GM23338 (cell line): ENCODE results near the gene LMO2. TPM values are rescaled to one million over a fixed set of nuclear protein-coding genes. Genes with fewer than 3 reads are reported as not detected.

Source experiments
- ATAC-seq: fragments of 200-7000 bp; cut with Tn5 transposase; 3 replicates; pipeline ENCODE4 v1.9.1; 2020
- DNase-seq: peaks from one replicate; pipeline ENCODE4 v3.0.0-alpha.2; 2015; ENCODE audit warnings: low spot score
- H2AFZ ChIP-seq: fragments of 200-600 bp; sonication (generic); 2 replicates; pipeline ENCODE4 v1.8.0; 2016; ENCODE audit warnings: antibody characterized with exemption, mild to moderate bottlenecking, moderate library complexity
- H3F3A ChIP-seq: fragments of 200-600 bp; sonication (generic); replicated peaks from 2 replicates; pipeline ENCODE4 v1.8.0; 2017; ENCODE audit warnings: antibody characterized with exemption, mixed run types, low read depth
- H3K27ac ChIP-seq: fragments of 200-600 bp; sonication (generic); 2 replicates; pipeline ENCODE4 v1.6.1; 2016; ENCODE audit warnings: low read depth
- H3K27me3 ChIP-seq: fragments of 200-600 bp; sonication (generic); 2 replicates; pipeline ENCODE4 v1.8.0; 2016; ENCODE audit warnings: mild to moderate bottlenecking, mixed run types, moderate library complexity; ENCODE audit not compliant: insufficient read depth
- H3K36me3 ChIP-seq: fragments of 200-600 bp; sonication (generic); 2 replicates; pipeline ENCODE4 v1.8.0; 2016; ENCODE audit warnings: mild to moderate bottlenecking; ENCODE audit not compliant: insufficient read depth
- H3K4me1 ChIP-seq: fragments of 200-600 bp; sonication (generic); 2 replicates; pipeline ENCODE4 v1.8.0; 2016; ENCODE audit warnings: mild to moderate bottlenecking, moderate library complexity; ENCODE audit not compliant: insufficient read depth
- H3K4me2 ChIP-seq: fragments of 200-600 bp; sonication (generic); 2 replicates; pipeline ENCODE4 v1.7.1; 2017; ENCODE audit warnings: mixed run types
- H3K4me3 ChIP-seq: fragments of 200-600 bp; sonication (generic); 2 replicates; pipeline ENCODE4 v1.6.1; 2016; ENCODE audit warnings: mixed run types
- H3K79me2 ChIP-seq: fragments of 200-600 bp; sonication (generic); replicated peaks from 2 replicates; pipeline ENCODE4 v1.8.0; 2017; ENCODE audit warnings: mild to moderate bottlenecking; ENCODE audit not compliant: insufficient read depth
- H3K9me2 ChIP-seq: fragments of 200-600 bp; sonication (generic); 2 replicates; pipeline ENCODE4 v1.8.0; 2017; ENCODE audit not compliant: insufficient read depth
- H4K20me1 ChIP-seq: fragments of 200-600 bp; sonication (generic); replicated peaks from 2 replicates; pipeline ENCODE4 v1.8.0; 2017; ENCODE audit warnings: mild to moderate bottlenecking; ENCODE audit not compliant: insufficient read depth
- H3K27ac Mint-ChIP-seq: 2 replicates; pipeline ENCODE4 v1.8.0; 2020; ENCODE audit warnings: inconsistent platforms, mild to moderate bottlenecking, moderate library complexity, mixed read lengths
- H3K27me3 Mint-ChIP-seq: 3 replicates; pipeline ENCODE4 v1.8.0; 2022; ENCODE audit warnings: low read depth, mild to moderate bottlenecking, moderate library complexity, mixed read lengths, inconsistent platforms; ENCODE audit not compliant: insufficient read depth, poor library complexity
- H3K36me3 Mint-ChIP-seq: 3 replicates; pipeline ENCODE4 v1.8.0; 2021; ENCODE audit warnings: low read depth, mild to moderate bottlenecking, inconsistent platforms, moderate library complexity, mixed read lengths
- H3K4me1 Mint-ChIP-seq: 3 replicates; pipeline ENCODE4 v1.8.0; 2020; ENCODE audit warnings: mild to moderate bottlenecking, inconsistent platforms, mixed read lengths
- H3K4me3 Mint-ChIP-seq: 3 replicates; pipeline ENCODE4 v1.8.0; 2021; ENCODE audit warnings: moderate library complexity, mild to moderate bottlenecking, inconsistent platforms, mixed read lengths
- H3K9me3 Mint-ChIP-seq: 3 replicates; pipeline ENCODE4 v1.8.0; 2020; ENCODE audit warnings: moderate library complexity, mild to moderate bottlenecking, inconsistent platforms, mixed read lengths
- CREB1 ChIP-seq: fragments of 250-450 bp; sonication (Bioruptor Pico); IDR thresholded peaks from 2 replicates; pipeline ENCODE4 v1.5.0; 2020; ENCODE audit warnings: low read depth, mild to moderate bottlenecking, moderate library complexity
- EZH2 ChIP-seq: fragments of 200-600 bp; sonication (generic); IDR thresholded peaks from one replicate; pipeline ENCODE4 v1.8.0; 2017; ENCODE audit warnings: antibody characterized with exemption, mild to moderate bottlenecking, low read depth; ENCODE audit not compliant: unreplicated experiment
- EZH2phosphoT487 ChIP-seq: fragments of 200-600 bp; sonication (generic); IDR thresholded peaks from one replicate; pipeline ENCODE4 v1.8.1; 2018; ENCODE audit warnings: antibody characterized with exemption; ENCODE audit not compliant: unreplicated experiment
- JUNB ChIP-seq: IDR thresholded peaks from one replicate; pipeline ENCODE4 v1.6.1; 2016; ENCODE audit warnings: antibody characterized with exemption; ENCODE audit not compliant: unreplicated experiment
- NANOG ChIP-seq: IDR thresholded peaks from 2 replicates; pipeline ENCODE4 v1.6.1; 2016; ENCODE audit warnings: antibody characterized with exemption, borderline replicate concordance
- POLR2AphosphoS5 ChIP-seq: IDR thresholded peaks from 2 replicates; pipeline ENCODE4 v1.6.1; 2016; ENCODE audit warnings: antibody characterized with exemption, low read depth
- STAT1 ChIP-seq: IDR thresholded peaks from one replicate; pipeline ENCODE4 v1.6.1; 2016; ENCODE audit warnings: antibody characterized with exemption; ENCODE audit not compliant: unreplicated experiment
- ZNF114 ChIP-seq: fragments of 250-450 bp; sonication (Bioruptor Pico); IDR thresholded peaks from 2 replicates; pipeline ENCODE4 v1.5.0; 2020; ENCODE audit warnings: mild to moderate bottlenecking, moderate library complexity
- ZNF331 ChIP-seq: fragments of 250-450 bp; sonication (Bioruptor Pico); IDR thresholded peaks from 2 replicates; pipeline ENCODE4 v1.5.0; 2020; ENCODE audit warnings: low read depth, mild to moderate bottlenecking, moderate library complexity
- polyA plus RNA-seq: library from polyadenylated mRNA; unstranded; fragments of >200 nt; fragmentation: Nextera tagmentation; extraction: Ambion mirVana; gene quantifications from 2 replicates; pipeline ENCODE4 v1.2.1, GENCODE V29; 2016
- total RNA-seq: library from RNA; depleted of rRNA; stranded (reverse); fragments of >200 nt; shearing (Covaris generic); gene quantifications from 2 replicates; pipeline ENCODE4 v1.2.3, GENCODE V29; 2014
- TF ChIP-seq, protein P1 (sequence below): IDR thresholded peaks from one replicate; pipeline ENCODE4 v1.6.1; 2018; ENCODE audit warnings: antibody characterized with exemption; ENCODE audit not compliant: unreplicated experiment
- TF ChIP-seq, protein P2 (sequence below), 2 experiments: fragments of 200-600 bp in 1 of 2; sonication (generic) in 1 of 2; conservative IDR thresholded peaks; 2 replicates each; pipeline versions ENCODE4 v1.5.1 to v1.6.1; 2016 to 2017; ENCODE audit warnings: antibody characterized with exemption in 2 of 2, low read depth in 2 of 2, mild to moderate bottlenecking in 2 of 2, moderate library complexity in 1 of 2
- TF ChIP-seq, protein P3 (sequence below): fragments of 250-450 bp; sonication (Bioruptor Pico); IDR thresholded peaks from 2 replicates; pipeline ENCODE4 v1.5.0; 2020; ENCODE audit warnings: mild to moderate bottlenecking, moderate library complexity
- TF ChIP-seq, protein P4 (sequence below): IDR thresholded peaks from 2 replicates; pipeline ENCODE4 v1.6.1; 2016; ENCODE audit warnings: antibody characterized with exemption

LMO2 gene
- total and polyA plus RNA-seq, 2 experiments from 2014 or later = 1.4 to 3.1 TPM

DNA sequence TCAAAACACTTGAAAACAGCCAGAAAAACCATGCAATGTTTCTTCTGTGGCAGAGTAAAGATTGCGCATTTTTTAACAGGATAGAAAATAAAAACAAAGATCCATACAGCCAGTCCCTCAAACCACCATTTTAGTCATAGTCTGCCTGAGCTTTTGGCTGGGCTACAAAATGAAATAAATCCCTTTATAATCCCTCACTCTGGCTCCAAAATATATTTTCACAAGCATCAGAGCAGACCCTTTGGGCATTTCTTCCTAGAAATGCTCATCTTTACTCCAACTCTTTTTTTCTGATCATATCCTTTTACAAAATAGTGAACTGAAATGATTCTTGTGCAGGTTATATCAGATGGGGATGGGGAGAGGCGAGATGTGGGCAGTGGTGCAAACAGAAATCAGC is 31.8 kb upstream of the LMO2 start:
- Histone ChIP-seq H3K36me3 (no peaks in the 10 kb centered on the region), H3K79me2 (no peaks in the 10 kb centered on the region), H3F3A (no peaks in the 10 kb centered on the region), H3K4me2 (no peak overlapping the region), H4K20me1 (no peaks in the 10 kb centered on the region), H3K4me3 (no peak overlapping the region), H3K4me1 (no peaks in the 10 kb centered on the region), H2AFZ (no peak overlapping the region), H3K27ac (no peak overlapping the region), H3K27me3 (no peaks in the 10 kb centered on the region), H3K9me2 (no peaks in the 10 kb centered on the region; the same call in 1 of the 2 replicates)
- TF ChIP-seq, protein P1, sequence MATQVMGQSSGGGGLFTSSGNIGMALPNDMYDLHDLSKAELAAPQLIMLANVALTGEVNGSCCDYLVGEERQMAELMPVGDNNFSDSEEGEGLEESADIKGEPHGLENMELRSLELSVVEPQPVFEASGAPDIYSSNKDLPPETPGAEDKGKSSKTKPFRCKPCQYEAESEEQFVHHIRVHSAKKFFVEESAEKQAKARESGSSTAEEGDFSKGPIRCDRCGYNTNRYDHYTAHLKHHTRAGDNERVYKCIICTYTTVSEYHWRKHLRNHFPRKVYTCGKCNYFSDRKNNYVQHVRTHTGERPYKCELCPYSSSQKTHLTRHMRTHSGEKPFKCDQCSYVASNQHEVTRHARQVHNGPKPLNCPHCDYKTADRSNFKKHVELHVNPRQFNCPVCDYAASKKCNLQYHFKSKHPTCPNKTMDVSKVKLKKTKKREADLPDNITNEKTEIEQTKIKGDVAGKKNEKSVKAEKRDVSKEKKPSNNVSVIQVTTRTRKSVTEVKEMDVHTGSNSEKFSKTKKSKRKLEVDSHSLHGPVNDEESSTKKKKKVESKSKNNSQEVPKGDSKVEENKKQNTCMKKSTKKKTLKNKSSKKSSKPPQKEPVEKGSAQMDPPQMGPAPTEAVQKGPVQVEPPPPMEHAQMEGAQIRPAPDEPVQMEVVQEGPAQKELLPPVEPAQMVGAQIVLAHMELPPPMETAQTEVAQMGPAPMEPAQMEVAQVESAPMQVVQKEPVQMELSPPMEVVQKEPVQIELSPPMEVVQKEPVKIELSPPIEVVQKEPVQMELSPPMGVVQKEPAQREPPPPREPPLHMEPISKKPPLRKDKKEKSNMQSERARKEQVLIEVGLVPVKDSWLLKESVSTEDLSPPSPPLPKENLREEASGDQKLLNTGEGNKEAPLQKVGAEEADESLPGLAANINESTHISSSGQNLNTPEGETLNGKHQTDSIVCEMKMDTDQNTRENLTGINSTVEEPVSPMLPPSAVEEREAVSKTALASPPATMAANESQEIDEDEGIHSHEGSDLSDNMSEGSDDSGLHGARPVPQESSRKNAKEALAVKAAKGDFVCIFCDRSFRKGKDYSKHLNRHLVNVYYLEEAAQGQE = no peak
- TF ChIP-seq, protein P2, sequence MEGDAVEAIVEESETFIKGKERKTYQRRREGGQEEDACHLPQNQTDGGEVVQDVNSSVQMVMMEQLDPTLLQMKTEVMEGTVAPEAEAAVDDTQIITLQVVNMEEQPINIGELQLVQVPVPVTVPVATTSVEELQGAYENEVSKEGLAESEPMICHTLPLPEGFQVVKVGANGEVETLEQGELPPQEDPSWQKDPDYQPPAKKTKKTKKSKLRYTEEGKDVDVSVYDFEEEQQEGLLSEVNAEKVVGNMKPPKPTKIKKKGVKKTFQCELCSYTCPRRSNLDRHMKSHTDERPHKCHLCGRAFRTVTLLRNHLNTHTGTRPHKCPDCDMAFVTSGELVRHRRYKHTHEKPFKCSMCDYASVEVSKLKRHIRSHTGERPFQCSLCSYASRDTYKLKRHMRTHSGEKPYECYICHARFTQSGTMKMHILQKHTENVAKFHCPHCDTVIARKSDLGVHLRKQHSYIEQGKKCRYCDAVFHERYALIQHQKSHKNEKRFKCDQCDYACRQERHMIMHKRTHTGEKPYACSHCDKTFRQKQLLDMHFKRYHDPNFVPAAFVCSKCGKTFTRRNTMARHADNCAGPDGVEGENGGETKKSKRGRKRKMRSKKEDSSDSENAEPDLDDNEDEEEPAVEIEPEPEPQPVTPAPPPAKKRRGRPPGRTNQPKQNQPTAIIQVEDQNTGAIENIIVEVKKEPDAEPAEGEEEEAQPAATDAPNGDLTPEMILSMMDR (conservative IDR thresholded peaks at IDR 0.05; ENCODE audit: low read depth in 2 of 2) = no peak
- TF ChIP-seq, protein P3, sequence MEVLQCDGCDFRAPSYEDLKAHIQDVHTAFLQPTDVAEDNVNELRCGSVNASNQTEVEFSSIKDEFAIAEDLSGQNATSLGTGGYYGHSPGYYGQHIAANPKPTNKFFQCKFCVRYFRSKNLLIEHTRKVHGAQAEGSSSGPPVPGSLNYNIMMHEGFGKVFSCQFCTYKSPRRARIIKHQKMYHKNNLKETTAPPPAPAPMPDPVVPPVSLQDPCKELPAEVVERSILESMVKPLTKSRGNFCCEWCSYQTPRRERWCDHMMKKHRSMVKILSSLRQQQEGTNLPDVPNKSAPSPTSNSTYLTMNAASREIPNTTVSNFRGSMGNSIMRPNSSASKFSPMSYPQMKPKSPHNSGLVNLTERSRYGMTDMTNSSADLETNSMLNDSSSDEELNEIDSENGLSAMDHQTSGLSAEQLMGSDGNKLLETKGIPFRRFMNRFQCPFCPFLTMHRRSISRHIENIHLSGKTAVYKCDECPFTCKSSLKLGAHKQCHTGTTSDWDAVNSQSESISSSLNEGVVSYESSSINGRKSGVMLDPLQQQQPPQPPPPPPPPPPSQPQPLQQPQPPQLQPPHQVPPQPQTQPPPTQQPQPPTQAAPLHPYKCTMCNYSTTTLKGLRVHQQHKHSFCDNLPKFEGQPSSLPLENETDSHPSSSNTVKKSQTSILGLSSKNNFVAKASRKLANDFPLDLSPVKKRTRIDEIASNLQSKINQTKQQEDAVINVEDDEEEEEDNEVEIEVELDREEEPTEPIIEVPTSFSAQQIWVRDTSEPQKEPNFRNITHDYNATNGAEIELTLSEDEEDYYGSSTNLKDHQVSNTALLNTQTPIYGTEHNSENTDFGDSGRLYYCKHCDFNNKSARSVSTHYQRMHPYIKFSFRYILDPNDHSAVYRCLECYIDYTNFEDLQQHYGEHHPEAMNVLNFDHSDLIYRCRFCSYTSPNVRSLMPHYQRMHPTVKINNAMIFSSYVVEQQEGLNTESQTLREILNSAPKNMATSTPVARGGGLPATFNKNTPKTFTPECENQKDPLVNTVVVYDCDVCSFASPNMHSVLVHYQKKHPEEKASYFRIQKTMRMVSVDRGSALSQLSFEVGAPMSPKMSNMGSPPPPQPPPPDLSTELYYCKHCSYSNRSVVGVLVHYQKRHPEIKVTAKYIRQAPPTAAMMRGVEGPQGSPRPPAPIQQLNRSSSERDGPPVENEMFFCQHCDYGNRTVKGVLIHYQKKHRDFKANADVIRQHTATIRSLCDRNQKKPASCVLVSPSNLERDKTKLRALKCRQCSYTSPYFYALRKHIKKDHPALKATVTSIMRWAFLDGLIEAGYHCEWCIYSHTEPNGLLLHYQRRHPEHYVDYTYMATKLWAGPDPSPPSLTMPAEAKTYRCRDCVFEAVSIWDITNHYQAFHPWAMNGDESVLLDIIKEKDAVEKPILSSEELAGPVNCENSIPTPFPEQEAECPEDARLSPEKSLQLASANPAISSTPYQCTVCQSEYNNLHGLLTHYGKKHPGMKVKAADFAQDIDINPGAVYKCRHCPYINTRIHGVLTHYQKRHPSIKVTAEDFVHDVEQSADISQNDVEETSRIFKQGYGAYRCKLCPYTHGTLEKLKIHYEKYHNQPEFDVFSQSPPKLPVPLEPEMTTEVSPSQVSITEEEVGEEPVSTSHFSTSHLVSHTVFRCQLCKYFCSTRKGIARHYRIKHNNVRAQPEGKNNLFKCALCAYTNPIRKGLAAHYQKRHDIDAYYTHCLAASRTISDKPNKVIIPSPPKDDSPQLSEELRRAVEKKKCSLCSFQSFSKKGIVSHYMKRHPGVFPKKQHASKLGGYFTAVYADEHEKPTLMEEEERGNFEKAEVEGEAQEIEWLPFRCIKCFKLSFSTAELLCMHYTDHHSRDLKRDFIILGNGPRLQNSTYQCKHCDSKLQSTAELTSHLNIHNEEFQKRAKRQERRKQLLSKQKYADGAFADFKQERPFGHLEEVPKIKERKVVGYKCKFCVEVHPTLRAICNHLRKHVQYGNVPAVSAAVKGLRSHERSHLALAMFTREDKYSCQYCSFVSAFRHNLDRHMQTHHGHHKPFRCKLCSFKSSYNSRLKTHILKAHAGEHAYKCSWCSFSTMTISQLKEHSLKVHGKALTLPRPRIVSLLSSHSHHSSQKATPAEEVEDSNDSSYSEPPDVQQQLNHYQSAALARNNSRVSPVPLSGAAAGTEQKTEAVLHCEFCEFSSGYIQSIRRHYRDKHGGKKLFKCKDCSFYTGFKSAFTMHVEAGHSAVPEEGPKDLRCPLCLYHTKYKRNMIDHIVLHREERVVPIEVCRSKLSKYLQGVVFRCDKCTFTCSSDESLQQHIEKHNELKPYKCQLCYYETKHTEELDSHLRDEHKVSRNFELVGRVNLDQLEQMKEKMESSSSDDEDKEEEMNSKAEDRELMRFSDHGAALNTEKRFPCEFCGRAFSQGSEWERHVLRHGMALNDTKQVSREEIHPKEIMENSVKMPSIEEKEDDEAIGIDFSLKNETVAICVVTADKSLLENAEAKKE (CRISPR knock-in tag) = no peak
- TF ChIP-seq ZNF114 = no peak
- TF ChIP-seq STAT1 = no peak
- TF ChIP-seq CREB1 (CRISPR knock-in tag) = no peak
- no peak for TF ChIP-seq JUNB
- TF ChIP-seq EZH2phosphoT487 = no peak
- TF ChIP-seq NANOG = no peak
- TF ChIP-seq, protein P4, sequence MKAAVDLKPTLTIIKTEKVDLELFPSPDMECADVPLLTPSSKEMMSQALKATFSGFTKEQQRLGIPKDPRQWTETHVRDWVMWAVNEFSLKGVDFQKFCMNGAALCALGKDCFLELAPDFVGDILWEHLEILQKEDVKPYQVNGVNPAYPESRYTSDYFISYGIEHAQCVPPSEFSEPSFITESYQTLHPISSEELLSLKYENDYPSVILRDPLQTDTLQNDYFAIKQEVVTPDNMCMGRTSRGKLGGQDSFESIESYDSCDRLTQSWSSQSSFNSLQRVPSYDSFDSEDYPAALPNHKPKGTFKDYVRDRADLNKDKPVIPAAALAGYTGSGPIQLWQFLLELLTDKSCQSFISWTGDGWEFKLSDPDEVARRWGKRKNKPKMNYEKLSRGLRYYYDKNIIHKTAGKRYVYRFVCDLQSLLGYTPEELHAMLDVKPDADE = no peak
- TF ChIP-seq EZH2 = no peak
- no peak for TF ChIP-seq ZNF331 (CRISPR knock-in tag)
- no peak for TF ChIP-seq POLR2AphosphoS5
- Mint-ChIP-seq H3K36me3 (no peaks in the 10 kb centered on the region), H3K27me3 (peaks cover 4% of the 10 kb centered on the region), H3K27ac (no peak overlapping the region), H3K9me3 (no peaks in the 10 kb centered on the region), H3K4me1 (peaks cover 5% of the 10 kb centered on the region), H3K4me3 (no peak overlapping the region)
- DNase-seq (no peak), ATAC-seq (no peak)
